SK-MEL-5 (cell line): ENCODE results near the gene RYR2. TPM values are rescaled to one million over a fixed set of nuclear protein-coding genes. Genes with fewer than 3 reads are reported as not detected.

ENCODE experiments used
- DNase-seq: peaks from one replicate; pipeline ENCODE4 v3.0.0-alpha.2; 2016; ENCODE audit warnings: low read depth, low spot score
- in situ Hi-C: cut with HindIII; loops from 2 replicates; pipeline ENCODE4 v1.10.0; 2016; ENCODE audit warnings: low sequenced_read_pairs, high pct_unique_total_duplicates, low pct_unique_long_range_greater_than_20kb
- small RNA-seq, 2 experiments: library from RNA; depleted of rRNA; stranded (forward); fragments of <200 nt; gene quantifications; one replicate each; pipeline ENCODE3, GENCODE V24; 2014
- total RNA-seq: library from RNA; depleted of rRNA; stranded (reverse); fragments of >200 nt; shearing (Covaris generic); gene quantifications from 2 replicates; pipeline ENCODE4 v1.2.3, GENCODE V29; 2014; rRNA removed

The RYR2 gene
- total RNA-seq, 1 experiment from 2014 or later, result 0.29 TPM

- in situ Hi-C loops, result no loop called here
- DNase-seq, result no peak
Measured at GRCh38 chr1:237875291-237875690, 833.3 kb downstream of the RYR2 start.

- peak; percentile 29 for DNase-seq
- in situ Hi-C loops, result no loop called here
Measured at GRCh38 chr1:237877631-237878030, 835.6 kb downstream of the RYR2 start.

- no peak for DNase-seq
- in situ Hi-C loops, result no loop called here
Measured at GRCh38 chr1:237878406-237878805, 836.4 kb downstream of the RYR2 start.

- DNase-seq, result no peak
- in situ Hi-C loops, result no loop called here
Measured at GRCh38 chr1:237879195-237879594, 837.2 kb downstream of the RYR2 start.

Small RNA genes within 50 kb of the gene (small RNA-seq; reads per million reads assigned to genes)
- gene MIR4428 (0 reads per million in 2 experiments), gene RF00402 (0 reads per million in 2 experiments)

Other genes with a start within 250 kb of the RYR2 start
- gene MTR, start 246.9 kb upstream of the RYR2 start, total RNA-seq, result 27.5 and 28.2 TPM in 2 replicates
- not detected in 2 replicates for gene MT1HL1, start 37.7 kb upstream of the RYR2 start, total RNA-seq